Measurements from ENCODE around the gene MAP3K1.

- TF ChIP-seq CTCF (IDR thresholded peaks at IDR 0.05; ENCODE audit: insufficient read depth, low read depth, low read length) (no peak), EZH2 (IDR thresholded peaks at IDR 0.05; ENCODE audit: insufficient read depth, low read length) (no peak)
Measured at GRCh38 chr5:56919942-56920662, 104.8 kb downstream of the MAP3K1 start.

Data from astrocyte (in vitro differentiated cells and primary cell).